Measurements from ENCODE around the gene FUT3.

FUT3 gene

GRCh38 chr19:5867201-5868136 is 16.2 kb upstream of the FUT3 start:
- no CpG with 5 or more reads among the region's 31 CpGs for WGBS (ENCODE audit: extremely low coverage, insufficient coverage, low lambda C conversion rate)
- no peaks in the 10 kb centered on the region for H3K27me3 ChIP-seq (ENCODE audit: insufficient read depth, low read length, poor library complexity)
- H4K8ac ChIP-seq (ENCODE audit: low read depth, low read length), result no peak overlapping the region
- no peak overlapping the region for H3K4ac ChIP-seq (ENCODE audit: low read depth, low read length)
- H2AK5ac ChIP-seq (ENCODE audit: low read length), result no peak overlapping the region
- H2BK120ac ChIP-seq (ENCODE audit: low read depth, low read length), result no peak overlapping the region
- no peak overlapping the region for H3K27ac ChIP-seq (ENCODE audit: low read depth, low read length)
- no peak overlapping the region for H3K4me2 ChIP-seq (ENCODE audit: low read length)
- H3K9ac ChIP-seq (ENCODE audit: low read length), result no peak overlapping the region
- H3K79me1 ChIP-seq (ENCODE audit: low read length), result no peaks in the 10 kb centered on the region
- no peak overlapping the region for H2BK5ac ChIP-seq (ENCODE audit: low read length)
- H3K18ac ChIP-seq (ENCODE audit: low read length), result no peak overlapping the region
- H2BK15ac ChIP-seq (replicated peaks; ENCODE audit: low read depth), result no peak overlapping the region
- H3K4me3 ChIP-seq (ENCODE audit: low read length), result no peak overlapping the region
- H4K5ac ChIP-seq (ENCODE audit: low read length), result no peak overlapping the region
- H3K79me2 ChIP-seq (ENCODE audit: control insufficient read depth, insufficient read depth, low read length), result no peaks in the 10 kb centered on the region
- no peak overlapping the region for H3K23ac ChIP-seq (ENCODE audit: low read length)
- no peaks in the 10 kb centered on the region for H3K4me1 ChIP-seq (ENCODE audit: control insufficient read depth, low read depth, low read length)
- no peak for DNase-seq
- no peak overlapping the region for H3K56ac ChIP-seq (ENCODE audit: low read length)
- H3K36me3 ChIP-seq (ENCODE audit: control insufficient read depth, insufficient read depth, low read length), result no peaks in the 10 kb centered on the region

- DNase-seq, result no peak
- Histone ChIP-seq H3K4me3 (ENCODE audit: low read length) (no peak overlapping the region), H3K79me2 (ENCODE audit: control insufficient read depth, insufficient read depth, low read length) (no peaks in the 10 kb centered on the region)
Observed at GRCh38 chr19:5865772-5866171, 14.5 kb upstream of the FUT3 start.

GRCh38 chr19:5864725-5865486 is 13.7 kb upstream of the FUT3 start:
- H4K5ac ChIP-seq (ENCODE audit: low read length), result no peak overlapping the region
- no peak overlapping the region for H3K18ac ChIP-seq (ENCODE audit: low read length)
- H3K23ac ChIP-seq (ENCODE audit: low read length), result no peak overlapping the region
- H3K36me3 ChIP-seq (ENCODE audit: control insufficient read depth, insufficient read depth, low read length), result no peaks in the 10 kb centered on the region
- no peaks in the 10 kb centered on the region for H3K79me2 ChIP-seq (ENCODE audit: control insufficient read depth, insufficient read depth, low read length)
- no peak overlapping the region for H3K27ac ChIP-seq (ENCODE audit: low read depth, low read length)
- no CpG with 5 or more reads among the region's 14 CpGs for WGBS (ENCODE audit: extremely low coverage, insufficient coverage, low lambda C conversion rate)
- H3K79me1 ChIP-seq (ENCODE audit: low read length), result no peaks in the 10 kb centered on the region
- no peak overlapping the region for H4K8ac ChIP-seq (ENCODE audit: low read depth, low read length)
- no peak overlapping the region for H2BK120ac ChIP-seq (ENCODE audit: low read depth, low read length)
- H3K9ac ChIP-seq (ENCODE audit: low read length), result no peak overlapping the region
- no peak overlapping the region for H2BK5ac ChIP-seq (ENCODE audit: low read length)
- H3K4ac ChIP-seq (ENCODE audit: low read depth, low read length), result no peak overlapping the region
- no peak overlapping the region for H3K56ac ChIP-seq (ENCODE audit: low read length)
- no peak overlapping the region for H3K4me2 ChIP-seq (ENCODE audit: low read length)
- H2AK5ac ChIP-seq (ENCODE audit: low read length), result no peak overlapping the region
- H2BK15ac ChIP-seq (replicated peaks; ENCODE audit: low read depth), result no peak overlapping the region
- H3K4me3 ChIP-seq (ENCODE audit: low read length), result no peak overlapping the region
- DNase-seq, result peak; percentile 19
- H3K4me1 ChIP-seq (ENCODE audit: control insufficient read depth, low read depth, low read length), result no peaks in the 10 kb centered on the region
- H3K27me3 ChIP-seq (ENCODE audit: insufficient read depth, low read length, poor library complexity), result no peaks in the 10 kb centered on the region

More at GRCh38 chr19:5865772-5866171, 14.5 kb upstream of the FUT3 start:
- no peak overlapping the region for H4K8ac ChIP-seq (ENCODE audit: low read depth, low read length)
- H2BK120ac ChIP-seq (ENCODE audit: low read depth, low read length), result no peak overlapping the region
- no peak overlapping the region for H4K5ac ChIP-seq (ENCODE audit: low read length)
- H2BK5ac ChIP-seq (ENCODE audit: low read length), result no peak overlapping the region
- H3K27me3 ChIP-seq (ENCODE audit: insufficient read depth, low read length, poor library complexity), result no peaks in the 10 kb centered on the region
- no peak overlapping the region for H3K18ac ChIP-seq (ENCODE audit: low read length)
- H3K23ac ChIP-seq (ENCODE audit: low read length), result no peak overlapping the region
- no peak overlapping the region for H2BK15ac ChIP-seq (replicated peaks; ENCODE audit: low read depth)
- no peak overlapping the region for H3K4me2 ChIP-seq (ENCODE audit: low read length)
- no peaks in the 10 kb centered on the region for H3K4me1 ChIP-seq (ENCODE audit: control insufficient read depth, low read depth, low read length)
- no peaks in the 10 kb centered on the region for H3K79me1 ChIP-seq (ENCODE audit: low read length)
- no peak overlapping the region for H3K4ac ChIP-seq (ENCODE audit: low read depth, low read length)
- H2AK5ac ChIP-seq (ENCODE audit: low read length), result no peak overlapping the region
- no peaks in the 10 kb centered on the region for H3K36me3 ChIP-seq (ENCODE audit: control insufficient read depth, insufficient read depth, low read length)
- no peak overlapping the region for H3K56ac ChIP-seq (ENCODE audit: low read length)
- H3K27ac ChIP-seq (ENCODE audit: low read depth, low read length), result no peak overlapping the region
- WGBS (ENCODE audit: extremely low coverage, insufficient coverage, low lambda C conversion rate), result no CpG with 5 or more reads among the region's 11 CpGs
- H3K9ac ChIP-seq (ENCODE audit: low read length), result no peak overlapping the region

GRCh38 chr19:5864013-5864720 is 12.9 kb upstream of the FUT3 start:
- Histone ChIP-seq H4K5ac (ENCODE audit: low read length) (no peak overlapping the region), H3K27me3 (ENCODE audit: insufficient read depth, low read length, poor library complexity) (no peaks in the 10 kb centered on the region), H3K4me3 (ENCODE audit: low read length) (no peak overlapping the region), H2AK5ac (ENCODE audit: low read length) (no peak overlapping the region), H3K79me1 (ENCODE audit: low read length) (no peaks in the 10 kb centered on the region), H2BK15ac (replicated peaks; ENCODE audit: low read depth) (no peak overlapping the region), H4K8ac (ENCODE audit: low read depth, low read length) (no peak overlapping the region), H3K36me3 (ENCODE audit: control insufficient read depth, insufficient read depth, low read length) (no peaks in the 10 kb centered on the region), H3K4me1 (ENCODE audit: control insufficient read depth, low read depth, low read length) (no peaks in the 10 kb centered on the region), H3K4me2 (ENCODE audit: low read length) (no peak overlapping the region), H3K23ac (ENCODE audit: low read length) (no peak overlapping the region), H3K9ac (ENCODE audit: low read length) (no peak overlapping the region), H3K4ac (ENCODE audit: low read depth, low read length) (no peak overlapping the region), H3K79me2 (ENCODE audit: control insufficient read depth, insufficient read depth, low read length) (no peaks in the 10 kb centered on the region), H3K18ac (ENCODE audit: low read length) (no peak overlapping the region), H2BK5ac (ENCODE audit: low read length) (no peak overlapping the region), H3K27ac (ENCODE audit: low read depth, low read length) (no peak overlapping the region), H2BK120ac (ENCODE audit: low read depth, low read length) (no peak overlapping the region), H3K56ac (ENCODE audit: low read length) (no peak overlapping the region)
- no CpG with 5 or more reads among the region's 9 CpGs for WGBS (ENCODE audit: extremely low coverage, insufficient coverage, low lambda C conversion rate)
- no peak for DNase-seq

- Histone ChIP-seq H2BK120ac (ENCODE audit: low read depth, low read length) (no peak overlapping the region), H3K23ac (ENCODE audit: low read length) (no peak overlapping the region), H3K9ac (ENCODE audit: low read length) (no peak overlapping the region), H2BK15ac (replicated peaks; ENCODE audit: low read depth) (no peak overlapping the region), H3K4ac (ENCODE audit: low read depth, low read length) (no peak overlapping the region), H4K5ac (ENCODE audit: low read length) (no peak overlapping the region), H2AK5ac (ENCODE audit: low read length) (no peak overlapping the region), H4K8ac (ENCODE audit: low read depth, low read length) (no peak overlapping the region), H3K56ac (ENCODE audit: low read length) (no peak overlapping the region), H3K36me3 (ENCODE audit: control insufficient read depth, insufficient read depth, low read length) (no peaks in the 10 kb centered on the region), H3K27ac (ENCODE audit: low read depth, low read length) (no peak overlapping the region), H3K4me3 (ENCODE audit: low read length) (no peak overlapping the region), H2BK5ac (ENCODE audit: low read length) (no peak overlapping the region), H3K18ac (ENCODE audit: low read length) (no peak overlapping the region), H3K79me1 (ENCODE audit: low read length) (no peaks in the 10 kb centered on the region), H3K27me3 (ENCODE audit: insufficient read depth, low read length, poor library complexity) (no peaks in the 10 kb centered on the region), H3K4me2 (ENCODE audit: low read length) (no peak overlapping the region), H3K4me1 (ENCODE audit: control insufficient read depth, low read depth, low read length) (no peaks in the 10 kb centered on the region), H3K79me2 (ENCODE audit: control insufficient read depth, insufficient read depth, low read length) (no peaks in the 10 kb centered on the region)
- no peak for DNase-seq
- no CpG with 5 or more reads among the region's 11 CpGs for WGBS (ENCODE audit: extremely low coverage, insufficient coverage, low lambda C conversion rate)
Observed at GRCh38 chr19:5863030-5863665, 11.9 kb upstream of the FUT3 start.

Data from mesendoderm (in vitro differentiated cells).